B cell (primary cell): ENCODE data around the gene MYO1H.

ENCODE experiments used
- CTCF ChIP-seq: fragments of 200-600 bp; IDR thresholded peaks from one replicate; pipeline ENCODE4 v1.8.0; 2022; ENCODE audit warnings: antibody characterized with exemption, mild to moderate bottlenecking
- EZH2 ChIP-seq: IDR thresholded peaks from 2 replicates; pipeline ENCODE4 v1.6.1; 2012; ENCODE audit warnings: borderline replicate concordance, low read depth, mild to moderate bottlenecking, moderate library complexity, low read length; ENCODE audit not compliant: insufficient read depth, poor library complexity, severe bottlenecking

GRCh38 chr12:109464642-109465351 is 117.1 kb downstream of the MYO1H start:
- TF ChIP-seq CTCF (no peak), EZH2 (no peak)
